ENCODE results near the gene WBP1L.
"Not testable (repeated sequence)": the region's sequence is repeated elsewhere in the genome, so short reads cannot be mapped to it uniquely, and the experiment has no call there.

The WBP1L gene

GRCh38 chr10:102811346-102811745, 67.6 kb downstream of the WBP1L start:
- DNase-seq (ENCODE audit: low read depth in 2 of 2), result no peak

- no peak for DNase-seq (ENCODE audit: low read depth in 2 of 2)
Observed at GRCh38 chr10:102812231-102812876, 68.6 kb downstream of the WBP1L start.

GRCh38 chr10:102813017-102813541, 69.3 kb downstream of the WBP1L start:
- no peak for DNase-seq (ENCODE audit: low read depth in 2 of 2)

- no peak for DNase-seq (ENCODE audit: low read depth in 2 of 2)
Observed at GRCh38 chr10:102813734-102814452, 70.1 kb downstream of the WBP1L start.

- DNase-seq (ENCODE audit: low read depth in 2 of 2), result no peak
Observed at GRCh38 chr10:102814453-102814871, 70.7 kb downstream of the WBP1L start.

GRCh38 chr10:102814873-102815661, 71.3 kb downstream of the WBP1L start:
- DNase-seq (ENCODE audit: low read depth in 2 of 2), result no peak

- DNase-seq (ENCODE audit: low read depth in 2 of 2), result no peak
Observed at GRCh38 chr10:102815790-102816549, 72.2 kb downstream of the WBP1L start.

- DNase-seq (ENCODE audit: low read depth in 2 of 2), result no peak
Observed at GRCh38 chr10:102817175-102817574, 73.4 kb downstream of the WBP1L start.

GRCh38 chr10:102819054-102819453, 75.3 kb downstream of the WBP1L start:
- no peak for DNase-seq (ENCODE audit: low read depth in 2 of 2)

GRCh38 chr10:102820008-102820407, 76.3 kb downstream of the WBP1L start:
- DNase-seq (ENCODE audit: low read depth in 2 of 2), result not testable (repeated sequence)

GRCh38 chr10:102822222-102822621, 78.5 kb downstream of the WBP1L start:
- DNase-seq (ENCODE audit: low read depth in 2 of 2), result no peak

GRCh38 chr10:102824664-102825063, 80.9 kb downstream of the WBP1L start:
- DNase-seq (ENCODE audit: low read depth in 2 of 2), result no peak

GRCh38 chr10:102826148-102826796, 82.5 kb downstream of the WBP1L start:
- no peak for DNase-seq (ENCODE audit: low read depth in 2 of 2)

- DNase-seq (ENCODE audit: low read depth in 2 of 2), result no peak
Observed at GRCh38 chr10:102827597-102827975, 83.8 kb downstream of the WBP1L start.

GRCh38 chr10:102831322-102832071, 87.7 kb downstream of the WBP1L start:
- DNase-seq (ENCODE audit: low read depth in 2 of 2), result no peak

- DNase-seq (ENCODE audit: low read depth in 2 of 2), result no peak
Observed at GRCh38 chr10:102832248-102832647, 88.5 kb downstream of the WBP1L start.

GRCh38 chr10:102832987-102833386, 89.2 kb downstream of the WBP1L start:
- DNase-seq (ENCODE audit: low read depth in 2 of 2), result no peak

- DNase-seq (ENCODE audit: low read depth in 2 of 2), result no peak
Observed at GRCh38 chr10:102834143-102834542, 90.4 kb downstream of the WBP1L start.

GRCh38 chr10:102835007-102835482, 91.3 kb downstream of the WBP1L start:
- DNase-seq (ENCODE audit: low read depth in 2 of 2), result peak; percentile 49 to 52

- DNase-seq (ENCODE audit: low read depth in 2 of 2), result no peak
Observed at GRCh38 chr10:102837230-102837721, 93.5 kb downstream of the WBP1L start, which contains the start of gene CYP17A1. Gene CYP17A1, minus strand, starts transcription at chr10:102837413. Its CDS starts 52 bp downstream, at chr10:102837361.

Measured in stimulated activated CD8-positive, alpha-beta memory T cell treated with anti-CD3 and anti-CD28 coated beads, Interleukin-7, amount 100 ng/mL, for 4 hours (primary cell).